NT2/D1 (cell line): ENCODE measurements around the gene CDH20.

Experiments used
- SUZ12 ChIP-seq: IDR thresholded peaks from 2 replicates; pipeline ENCODE4 v1.6.1; 2011; ENCODE audit not compliant: insufficient read length, insufficient read depth; ENCODE audit errors: extremely low read depth
- YY1 ChIP-seq: IDR thresholded peaks from 2 replicates; pipeline ENCODE4 v1.6.1; 2011; ENCODE audit not compliant: insufficient read length, insufficient read depth

DNA sequence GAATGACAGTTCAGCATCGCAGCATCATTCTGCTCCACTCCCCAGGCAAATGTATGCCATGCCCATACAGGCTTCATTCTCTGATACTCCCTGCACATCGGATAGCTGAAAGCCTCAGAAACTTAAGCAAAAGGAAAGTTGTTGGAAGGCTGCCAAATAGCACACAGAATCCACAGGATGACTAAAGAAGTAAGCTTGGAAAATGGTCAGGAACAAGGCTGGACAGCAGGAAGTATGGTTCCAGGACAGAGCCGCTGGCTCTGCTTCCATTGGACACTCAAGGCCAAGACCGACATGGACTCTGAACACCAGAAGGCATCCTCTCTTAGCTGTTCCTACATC lies 256.5 kb downstream of the CDH20 start:
- TF ChIP-seq SUZ12 (no peak), YY1 (no peak)
